Erythroblast (primary cell): ENCODE results near the gene ZNF135.

Experiments used
- GATA1 ChIP-seq: IDR thresholded peaks from 2 replicates; pipeline ENCODE4 v1.6.1; 2011; ENCODE audit warnings: low read depth, mild to moderate bottlenecking, control low read depth, low read length, moderate library complexity
- POLR2A ChIP-seq: IDR thresholded peaks from 2 replicates; pipeline ENCODE4 v1.6.1; 2011; ENCODE audit warnings: mild to moderate bottlenecking, low read length

GRCh38 chr19:58096884-58097283 lies 37.8 kb downstream of the ZNF135 start:
- TF ChIP-seq POLR2A (no peak), GATA1 (no peak)
